ENCODE measurements around the gene WWC2. TPM values are rescaled to one million over a fixed set of nuclear protein-coding genes. Genes with fewer than 3 reads are reported as not detected.

WWC2 gene
- total RNA-seq, 2 experiments from 2014 or later, result 4.4 to 4.6 TPM

DNA sequence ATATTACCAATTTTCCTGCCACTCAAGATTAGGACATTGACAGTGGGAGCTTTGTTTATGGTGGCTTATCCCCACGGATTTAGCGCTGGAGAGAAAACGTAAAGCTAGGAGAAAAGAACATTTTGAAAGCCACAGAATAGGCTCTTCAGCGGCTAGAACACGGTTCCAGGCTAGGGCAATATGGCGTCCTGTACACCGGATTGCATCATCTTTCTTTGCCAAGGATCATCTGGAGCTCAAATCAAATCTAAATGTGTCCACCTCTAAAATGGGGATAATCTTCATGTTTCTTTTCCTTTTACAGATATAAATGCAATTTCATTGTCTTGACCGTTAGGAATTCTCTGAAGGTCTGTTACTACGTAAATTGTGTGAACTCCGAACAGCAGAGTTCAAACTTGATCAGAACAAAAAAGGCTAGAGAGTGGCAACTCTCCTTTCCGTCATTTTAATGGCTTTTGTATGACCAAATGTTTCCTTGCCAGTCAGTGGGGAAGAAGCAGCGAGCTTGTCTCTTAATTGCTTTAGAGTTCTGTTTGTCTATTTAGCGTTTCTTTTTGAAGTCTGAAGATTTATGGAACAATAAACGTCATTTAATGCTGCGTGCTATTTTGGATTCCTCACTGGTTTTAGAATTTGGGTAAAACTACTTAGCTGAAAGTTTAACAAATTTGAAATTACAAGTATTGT is 2.6 kb upstream of the WWC2 start:
- H3K27me3 Mint-ChIP-seq, result peaks cover 33% of the 10 kb centered on the region
- no peak for DNase-seq
- no peaks in the 10 kb centered on the region for H3K9me3 Mint-ChIP-seq
- H3K4me3 Mint-ChIP-seq, result no peak overlapping the region
- H3K36me3 Mint-ChIP-seq, result no peaks in the 10 kb centered on the region
- peaks cover 2% of the 10 kb centered on the region for H3K4me1 Mint-ChIP-seq
- H3K27ac Mint-ChIP-seq, result no peak overlapping the region

DNA sequence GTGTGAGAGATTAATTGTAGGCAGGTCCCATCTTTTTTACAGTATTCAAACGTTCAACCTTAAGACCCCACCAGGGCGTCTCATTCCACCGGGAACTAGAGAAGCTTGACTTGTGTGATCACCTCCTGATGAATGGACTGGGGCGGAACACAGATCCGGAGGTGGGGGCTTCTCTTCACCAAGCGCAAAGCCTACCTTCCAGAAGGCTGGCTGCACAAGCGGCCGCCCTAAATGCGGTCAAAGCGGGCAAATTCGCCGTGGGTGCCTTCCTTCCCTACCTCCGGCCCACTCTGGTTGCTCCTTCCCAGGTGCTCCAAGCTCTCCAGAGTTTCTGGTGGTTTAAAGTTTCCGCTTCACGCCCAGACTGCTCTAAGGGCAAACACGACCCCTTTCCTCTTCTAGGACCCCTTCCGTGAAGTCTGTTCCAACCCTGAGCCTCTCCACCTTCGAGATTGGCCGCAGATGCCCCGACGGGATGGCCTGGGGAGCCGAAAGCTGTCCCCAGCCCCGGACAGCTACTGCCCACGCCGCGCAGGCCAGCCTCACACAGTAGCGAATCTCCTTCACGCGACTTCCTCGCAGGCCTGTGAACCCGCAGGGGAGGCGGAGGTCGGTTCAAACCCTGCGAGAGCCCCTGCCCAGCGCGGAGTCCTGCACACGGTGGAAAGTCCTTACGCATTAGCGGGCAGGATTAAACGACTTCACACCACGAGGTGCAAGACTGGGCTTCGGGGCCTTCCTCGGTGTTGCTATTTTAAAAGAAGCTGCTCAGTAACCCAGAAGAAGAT is 1.6 kb upstream of the WWC2 start:
- Mint-ChIP-seq H3K9me3 (no peaks in the 10 kb centered on the region), H3K4me3 (peak overlapping the region; percentile 48), H3K27me3 (peaks cover 43% of the 10 kb centered on the region), H3K36me3 (no peaks in the 10 kb centered on the region), H3K27ac (no peak overlapping the region), H3K4me1 (peaks cover 2% of the 10 kb centered on the region)
- DNase-seq, result no peak

DNA sequence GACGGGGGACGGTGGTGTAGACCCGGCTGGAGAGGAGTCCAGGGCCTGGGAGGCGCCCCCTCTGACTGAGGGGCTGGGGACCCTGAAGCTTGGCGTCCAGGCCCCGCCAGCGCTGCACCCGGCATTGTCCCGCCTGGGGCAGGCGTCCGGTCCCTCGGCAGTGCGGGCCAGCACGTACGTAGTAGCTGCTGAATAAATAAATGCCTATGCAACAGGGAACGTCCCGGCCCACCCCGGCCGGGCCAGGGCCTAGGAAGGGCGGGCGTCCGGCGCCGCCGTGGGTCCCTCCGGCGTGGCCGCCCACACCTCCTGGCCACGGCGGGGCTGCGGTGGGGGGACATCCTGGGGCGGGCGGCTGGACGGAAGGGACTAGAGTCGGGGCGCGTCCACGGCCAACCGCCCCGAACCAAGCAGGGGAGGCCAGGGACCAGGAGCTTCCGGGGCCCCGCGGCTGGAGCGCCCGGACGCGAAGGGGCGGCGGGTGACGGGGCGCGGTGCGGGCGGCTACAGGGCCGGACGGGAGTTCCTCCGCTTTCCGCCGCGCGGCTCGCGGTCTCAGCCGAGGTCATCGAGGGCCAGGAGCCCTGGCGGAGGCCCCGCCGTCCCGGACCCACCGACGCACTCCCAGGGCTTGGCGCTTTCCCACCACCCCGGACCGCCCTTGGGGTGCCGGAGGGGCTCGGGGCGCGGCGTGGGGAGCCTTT is 886 bp upstream of the WWC2 start:
- Mint-ChIP-seq H3K4me1 (peaks cover 2% of the 10 kb centered on the region), H3K4me3 (peak overlapping the region; percentile 48), H3K27ac (no peak overlapping the region), H3K36me3 (no peaks in the 10 kb centered on the region), H3K9me3 (no peaks in the 10 kb centered on the region), H3K27me3 (peaks cover 49% of the 10 kb centered on the region)
- DNase-seq, result peak; percentile 27

DNA sequence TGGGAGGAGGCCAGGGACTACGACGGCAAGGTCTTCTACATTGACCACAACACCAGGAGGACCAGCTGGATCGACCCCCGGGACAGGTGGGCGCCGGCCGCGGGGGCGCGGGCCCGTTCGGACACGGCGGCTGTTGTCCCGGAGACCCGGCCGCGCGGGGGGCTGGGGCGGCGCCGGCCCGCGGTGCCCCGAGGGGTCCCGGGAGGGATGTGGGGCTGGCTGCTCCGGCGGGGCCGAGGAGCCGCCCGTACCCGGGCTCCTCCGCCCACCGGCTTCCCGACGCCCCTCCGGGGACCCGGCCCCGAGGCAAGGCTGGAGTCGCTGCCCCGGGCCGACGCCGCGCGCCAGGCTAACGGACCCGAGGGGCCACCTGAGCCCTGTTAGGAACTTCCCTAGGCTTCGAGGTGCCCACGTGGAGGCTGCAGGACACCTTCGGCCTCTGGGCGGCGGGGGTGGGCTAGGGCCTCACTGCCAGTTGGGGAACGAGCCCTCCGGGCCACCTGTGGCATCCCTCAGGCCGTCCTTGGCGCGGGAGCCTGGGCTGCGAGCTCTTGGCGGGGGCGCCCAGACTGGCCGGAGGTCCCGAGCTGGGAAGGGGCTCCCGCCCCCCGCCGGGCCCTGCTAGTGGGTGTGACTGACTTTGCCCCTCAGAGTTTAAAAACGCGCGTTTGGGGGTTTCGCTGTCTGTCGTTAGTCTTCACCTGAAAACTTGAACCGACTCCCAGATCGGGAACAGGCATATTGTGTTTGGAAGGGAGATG is 660 bp downstream of the WWC2 start:
- no peak overlapping the region for H3K27ac Mint-ChIP-seq
- no peaks in the 10 kb centered on the region for H3K9me3 Mint-ChIP-seq
- H3K4me3 Mint-ChIP-seq, result peak overlapping the region; percentile 64
- peak; percentile 25 for DNase-seq
- H3K27me3 Mint-ChIP-seq, result peaks cover 47% of the 10 kb centered on the region
- H3K36me3 Mint-ChIP-seq, result no peaks in the 10 kb centered on the region
- H3K4me1 Mint-ChIP-seq, result peaks cover 2% of the 10 kb centered on the region

DNA sequence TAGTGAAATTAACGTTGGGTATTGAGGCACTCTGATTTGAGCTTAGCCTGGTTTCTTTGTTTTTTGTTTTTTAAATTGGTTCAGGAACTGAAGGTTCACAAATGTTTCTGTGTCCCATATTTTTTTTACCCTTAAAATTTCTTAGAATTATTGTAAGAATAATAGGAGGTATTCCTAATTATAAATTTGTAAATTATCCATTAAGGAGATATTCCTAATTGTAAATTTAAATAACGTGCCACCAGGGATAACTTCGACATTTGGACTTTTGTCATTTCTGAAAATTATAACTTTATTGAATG is 1.2 kb downstream of the WWC2 start:
- Mint-ChIP-seq H3K4me3 (peak overlapping the region; percentile 64), H3K27me3 (peaks cover 42% of the 10 kb centered on the region), H3K4me1 (peaks cover 2% of the 10 kb centered on the region), H3K36me3 (no peaks in the 10 kb centered on the region), H3K27ac (no peak overlapping the region), H3K9me3 (no peaks in the 10 kb centered on the region)
- no peak for DNase-seq

DNA sequence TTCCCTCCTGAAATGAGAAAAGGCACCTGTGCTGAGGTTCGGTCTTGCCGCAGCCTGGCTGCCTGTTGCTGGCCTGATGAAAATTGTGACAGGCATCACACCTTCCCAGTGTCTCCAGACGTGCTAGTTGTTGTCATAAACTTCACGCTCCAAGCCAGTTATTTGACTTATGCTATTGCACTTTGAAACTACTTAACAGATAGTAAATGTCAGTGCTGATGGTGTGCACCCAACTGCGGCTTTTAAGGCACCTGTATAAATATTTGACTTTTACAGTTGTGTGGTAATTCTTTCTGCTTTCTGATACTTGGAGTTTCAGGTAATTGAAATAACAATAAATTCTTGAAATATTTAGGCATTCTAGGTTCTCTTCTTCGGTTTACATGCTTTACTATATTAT is 1.8 kb downstream of the WWC2 start:
- no peak overlapping the region for H3K4me3 Mint-ChIP-seq
- DNase-seq, result no peak
- no peak overlapping the region for H3K27ac Mint-ChIP-seq

DNA sequence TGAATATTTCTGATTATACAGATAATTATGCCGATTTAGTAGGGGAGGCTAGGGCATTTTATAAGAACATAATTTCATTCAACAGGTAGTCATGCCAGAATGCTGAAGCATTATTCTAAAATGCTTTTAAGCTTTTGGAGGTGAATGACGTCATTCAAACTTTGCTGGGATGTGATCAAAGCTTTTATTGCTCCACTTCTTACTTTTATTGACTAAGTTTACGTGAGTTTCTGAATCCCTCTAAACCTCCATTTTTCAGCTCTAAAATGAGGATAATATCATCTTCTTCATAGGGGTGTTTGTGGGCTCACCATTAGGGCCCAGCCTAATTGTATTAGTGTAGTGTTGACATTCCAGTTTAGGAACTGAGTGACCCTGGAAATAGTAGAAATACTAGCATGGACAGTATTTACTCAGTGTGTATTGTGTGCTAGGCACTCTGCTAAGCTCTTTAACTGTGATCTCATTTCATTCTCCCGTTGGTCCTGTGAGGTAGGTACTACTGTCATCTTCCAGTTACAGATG is 3.0 kb downstream of the WWC2 start:
- no peak for DNase-seq
- Mint-ChIP-seq H3K4me3 (no peak overlapping the region), H3K9me3 (no peaks in the 10 kb centered on the region), H3K27me3 (peaks cover 41% of the 10 kb centered on the region), H3K36me3 (no peaks in the 10 kb centered on the region), H3K27ac (no peak overlapping the region), H3K4me1 (peaks cover 2% of the 10 kb centered on the region)

More for the DNA sequence above, 1.8 kb downstream of the WWC2 start:
- Mint-ChIP-seq H3K4me1 (peaks cover 2% of the 10 kb centered on the region), H3K27me3 (peaks cover 42% of the 10 kb centered on the region), H3K9me3 (no peaks in the 10 kb centered on the region), H3K36me3 (no peaks in the 10 kb centered on the region)

DNA sequence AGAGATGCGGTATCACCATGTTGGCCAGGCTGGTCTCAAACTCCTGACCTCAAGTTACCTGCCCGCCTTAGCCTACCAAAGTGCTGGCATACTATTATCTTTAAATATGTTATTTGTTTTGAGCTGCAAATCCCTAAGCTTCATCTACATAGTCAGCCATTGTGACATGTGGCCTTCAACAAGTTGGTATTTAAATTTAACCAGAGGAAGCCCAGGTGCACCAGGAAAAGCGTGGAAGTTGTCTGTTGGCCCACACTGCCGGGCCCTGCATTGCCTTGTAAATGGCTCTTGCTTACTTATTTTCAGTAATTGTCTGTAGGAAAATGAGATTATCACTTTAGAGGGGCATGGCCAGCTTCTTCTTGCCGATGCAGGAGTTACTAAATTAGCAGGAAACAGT is 6.0 kb downstream of the WWC2 start:
- H3K4me3 Mint-ChIP-seq, result no peak overlapping the region
- H3K27ac Mint-ChIP-seq, result no peak overlapping the region
- H3K9me3 Mint-ChIP-seq, result no peaks in the 10 kb centered on the region
- no peak for DNase-seq
- no peaks in the 10 kb centered on the region for H3K36me3 Mint-ChIP-seq
- H3K4me1 Mint-ChIP-seq, result peaks cover 2% of the 10 kb centered on the region
- peaks cover 39% of the 10 kb centered on the region for H3K27me3 Mint-ChIP-seq

DNA sequence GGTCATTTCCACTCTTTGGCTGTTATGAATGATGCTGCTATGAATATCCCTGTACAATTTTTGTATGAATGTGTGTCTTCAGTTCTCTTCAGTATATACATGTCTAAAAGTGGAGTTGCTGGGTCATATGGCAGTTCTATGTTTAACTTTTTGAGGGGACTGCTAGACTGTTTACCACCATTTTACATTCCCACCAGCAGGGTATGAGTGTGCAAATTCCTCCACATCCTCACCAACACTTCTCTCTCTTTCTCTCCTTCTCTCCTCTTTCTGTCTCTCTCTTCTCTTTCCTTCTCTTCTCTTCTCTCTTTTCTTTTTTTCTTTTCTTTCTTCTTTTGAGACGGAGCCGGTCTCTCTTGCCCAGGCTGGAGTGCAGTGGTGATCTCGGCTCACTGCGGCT is 7.8 kb downstream of the WWC2 start:
- no peaks in the 10 kb centered on the region for H3K4me1 Mint-ChIP-seq
- H3K9me3 Mint-ChIP-seq, result no peaks in the 10 kb centered on the region
- H3K27ac Mint-ChIP-seq, result no peak overlapping the region
- no peak overlapping the region for H3K4me3 Mint-ChIP-seq
- H3K36me3 Mint-ChIP-seq, result no peaks in the 10 kb centered on the region
- no peak for DNase-seq
- peaks cover 26% of the 10 kb centered on the region for H3K27me3 Mint-ChIP-seq

DNA sequence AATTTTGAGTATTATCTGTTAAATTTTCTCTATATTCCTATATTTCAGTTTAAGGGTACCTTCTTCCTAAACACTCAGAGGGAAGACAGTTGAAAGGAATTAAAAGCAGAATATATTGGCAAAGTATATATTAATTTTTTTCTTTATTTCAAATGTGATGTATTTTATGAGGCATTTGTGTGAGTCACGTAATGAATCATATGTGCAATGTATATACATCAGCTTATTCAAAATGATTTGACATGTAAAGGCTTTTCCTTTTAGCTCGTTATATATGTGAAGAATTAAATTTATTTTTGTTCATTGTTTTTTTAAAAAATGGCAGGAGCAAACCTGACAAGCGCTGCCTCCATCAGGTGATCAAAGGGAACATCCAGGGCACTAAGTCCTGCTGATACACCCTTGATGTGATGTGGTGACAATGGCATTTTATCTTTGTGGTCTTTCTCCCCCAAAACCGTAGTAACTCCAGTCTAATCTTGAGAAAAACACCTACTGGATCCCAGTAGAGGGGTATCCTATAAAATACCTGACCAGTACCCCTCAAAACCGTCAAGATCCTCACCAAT is 8.9 kb downstream of the WWC2 start:
- Mint-ChIP-seq H3K4me1 (no peaks in the 10 kb centered on the region), H3K27ac (no peak overlapping the region), H3K9me3 (no peaks in the 10 kb centered on the region), H3K4me3 (no peak overlapping the region), H3K27me3 (peaks cover 15% of the 10 kb centered on the region), H3K36me3 (no peaks in the 10 kb centered on the region)
- DNase-seq, result no peak

DNA sequence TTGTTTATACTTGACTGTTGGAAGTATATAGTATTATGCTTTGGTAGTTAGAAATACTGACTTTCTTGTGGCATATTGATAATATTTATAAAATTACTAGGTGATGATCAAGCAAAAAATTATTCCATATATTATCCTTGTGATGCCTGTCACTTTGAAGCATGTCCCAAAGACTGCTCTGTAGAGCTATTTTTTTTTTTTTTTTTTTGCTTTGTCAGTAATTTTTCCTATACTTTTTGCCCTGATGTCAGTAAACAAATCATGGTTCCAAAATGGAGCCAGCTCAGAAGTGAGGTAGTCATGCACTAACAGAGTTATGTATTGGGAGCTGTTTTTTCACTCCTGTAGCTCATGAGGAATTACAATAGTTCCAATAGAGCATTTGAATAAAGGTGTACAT is 11.2 kb downstream of the WWC2 start:
- no peak for DNase-seq
- no peaks in the 10 kb centered on the region for H3K36me3 Mint-ChIP-seq
- no peak overlapping the region for H3K27ac Mint-ChIP-seq
- H3K9me3 Mint-ChIP-seq, result no peaks in the 10 kb centered on the region
- H3K27me3 Mint-ChIP-seq, result peaks cover 18% of the 10 kb centered on the region
- H3K4me3 Mint-ChIP-seq, result no peak overlapping the region
- no peaks in the 10 kb centered on the region for H3K4me1 Mint-ChIP-seq

DNA sequence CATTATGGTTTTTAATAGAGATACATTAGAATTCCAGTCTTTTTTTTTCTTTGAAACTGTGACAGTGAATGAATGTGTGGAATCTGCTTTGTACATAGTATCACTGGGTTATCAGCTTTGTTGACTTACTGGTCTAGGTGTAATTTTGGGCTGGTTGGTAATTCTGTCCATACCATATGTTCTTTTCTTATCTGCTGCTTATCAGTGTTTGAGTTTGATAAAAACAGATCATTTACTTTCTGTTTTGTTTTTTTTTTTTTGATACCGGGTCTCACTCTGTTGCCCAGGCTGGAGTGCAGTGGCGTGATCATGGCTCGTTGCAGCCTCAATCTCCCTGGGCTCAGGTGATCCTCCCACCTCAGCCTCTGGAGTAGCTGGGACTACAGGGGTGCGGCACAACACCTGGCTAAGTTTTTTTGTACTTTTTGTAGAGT is 12.4 kb downstream of the WWC2 start:
- H3K36me3 Mint-ChIP-seq, result no peaks in the 10 kb centered on the region
- no peak overlapping the region for H3K4me3 Mint-ChIP-seq
- no peaks in the 10 kb centered on the region for H3K4me1 Mint-ChIP-seq
- peaks cover 16% of the 10 kb centered on the region for H3K27me3 Mint-ChIP-seq
- H3K27ac Mint-ChIP-seq, result no peak overlapping the region
- no peak for DNase-seq
- H3K9me3 Mint-ChIP-seq, result no peaks in the 10 kb centered on the region

DNA sequence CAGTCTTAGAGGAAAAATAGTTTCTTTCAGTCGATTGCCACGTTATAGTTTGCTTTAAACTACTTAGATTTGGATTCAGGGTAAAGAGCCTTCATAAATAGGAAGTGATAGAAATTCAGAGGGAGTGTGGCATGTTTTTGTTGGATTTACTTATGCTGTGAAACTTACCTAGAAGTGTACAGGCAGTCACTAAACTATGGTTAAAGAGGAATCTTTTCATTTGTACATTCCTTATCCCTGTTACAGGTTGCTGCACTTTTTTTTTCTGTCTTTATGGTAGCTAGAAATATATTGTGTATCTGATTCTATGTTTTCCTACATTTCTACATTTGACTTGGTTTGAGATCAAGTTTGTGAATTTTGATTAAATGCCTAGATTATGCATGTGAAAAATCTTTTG is 19.1 kb downstream of the WWC2 start:
- H3K4me3 Mint-ChIP-seq, result no peak overlapping the region
- no peak for DNase-seq
- H3K27ac Mint-ChIP-seq, result no peak overlapping the region
- H3K4me1 Mint-ChIP-seq, result no peaks in the 10 kb centered on the region
- peaks cover 7% of the 10 kb centered on the region for H3K27me3 Mint-ChIP-seq
- no peaks in the 10 kb centered on the region for H3K9me3 Mint-ChIP-seq
- H3K36me3 Mint-ChIP-seq, result no peaks in the 10 kb centered on the region

DNA sequence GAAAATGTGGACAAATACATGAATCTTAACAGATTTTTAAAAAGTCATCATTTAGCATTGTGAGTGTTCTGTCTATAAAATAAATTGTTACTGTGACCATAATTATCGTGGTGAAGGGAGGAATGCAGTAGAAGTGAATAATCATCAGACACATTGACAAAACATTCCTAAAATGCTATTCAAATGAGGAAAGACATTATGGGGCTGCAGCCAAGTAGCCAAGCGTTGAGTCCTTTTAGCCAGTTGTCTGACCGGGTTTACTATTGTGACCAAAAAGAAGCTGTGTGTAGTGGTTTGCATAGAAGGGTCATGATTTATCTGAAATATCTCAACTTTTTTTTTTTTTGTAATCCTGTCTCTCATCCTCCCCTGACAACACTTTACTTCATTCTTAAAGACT is 19.5 kb downstream of the WWC2 start:
- no peak overlapping the region for H3K27ac Mint-ChIP-seq
- DNase-seq, result no peak
- H3K9me3 Mint-ChIP-seq, result no peaks in the 10 kb centered on the region
- no peaks in the 10 kb centered on the region for H3K36me3 Mint-ChIP-seq
- no peaks in the 10 kb centered on the region for H3K4me1 Mint-ChIP-seq
- no peak overlapping the region for H3K4me3 Mint-ChIP-seq
- H3K27me3 Mint-ChIP-seq, result peaks cover 7% of the 10 kb centered on the region
